Omental fat pad (tissue), 4 donors: ENCODE measurements around the gene SELENBP1. TPM values are rescaled to one million over a fixed set of nuclear protein-coding genes. Genes with fewer than 3 reads are reported as not detected.
A peak's percentile ranks its signal among the peaks of the same experiment; 100 is the strongest.

ENCODE experiments used
- ATAC-seq: fragments of 150-250 bp; one replicate; pipeline ENCODE4 v1.9.1; 2016; ENCODE audit warnings: mild to moderate bottlenecking, moderate library complexity; ENCODE audit not compliant: low FRiP score
- DNase-seq: peaks from one replicate; pipeline ENCODE4 v3.0.0-alpha.2; 2019; ENCODE audit warnings: low spot score
- CTCF ChIP-seq, 3 donors: fragments of 450-650 bp; IDR thresholded peaks; one replicate each; pipeline ENCODE4 v1.5.1; 2016 to 2017; ENCODE audit warnings: antibody characterized with exemption in 3 of 3, mild to moderate bottlenecking in 3 of 3, moderate library complexity in 2 of 3
- total RNA-seq, 4 donors: library from RNA; depleted of rRNA; stranded (reverse); fragments of >200 nt; gene quantifications; one replicate each; pipeline ENCODE4 v1.1.0, GENCODE V29; 2016

Gene SELENBP1
- total RNA-seq, 4 donors from 2014 or later = 35.7 to 190 (median 128) TPM

DNA sequence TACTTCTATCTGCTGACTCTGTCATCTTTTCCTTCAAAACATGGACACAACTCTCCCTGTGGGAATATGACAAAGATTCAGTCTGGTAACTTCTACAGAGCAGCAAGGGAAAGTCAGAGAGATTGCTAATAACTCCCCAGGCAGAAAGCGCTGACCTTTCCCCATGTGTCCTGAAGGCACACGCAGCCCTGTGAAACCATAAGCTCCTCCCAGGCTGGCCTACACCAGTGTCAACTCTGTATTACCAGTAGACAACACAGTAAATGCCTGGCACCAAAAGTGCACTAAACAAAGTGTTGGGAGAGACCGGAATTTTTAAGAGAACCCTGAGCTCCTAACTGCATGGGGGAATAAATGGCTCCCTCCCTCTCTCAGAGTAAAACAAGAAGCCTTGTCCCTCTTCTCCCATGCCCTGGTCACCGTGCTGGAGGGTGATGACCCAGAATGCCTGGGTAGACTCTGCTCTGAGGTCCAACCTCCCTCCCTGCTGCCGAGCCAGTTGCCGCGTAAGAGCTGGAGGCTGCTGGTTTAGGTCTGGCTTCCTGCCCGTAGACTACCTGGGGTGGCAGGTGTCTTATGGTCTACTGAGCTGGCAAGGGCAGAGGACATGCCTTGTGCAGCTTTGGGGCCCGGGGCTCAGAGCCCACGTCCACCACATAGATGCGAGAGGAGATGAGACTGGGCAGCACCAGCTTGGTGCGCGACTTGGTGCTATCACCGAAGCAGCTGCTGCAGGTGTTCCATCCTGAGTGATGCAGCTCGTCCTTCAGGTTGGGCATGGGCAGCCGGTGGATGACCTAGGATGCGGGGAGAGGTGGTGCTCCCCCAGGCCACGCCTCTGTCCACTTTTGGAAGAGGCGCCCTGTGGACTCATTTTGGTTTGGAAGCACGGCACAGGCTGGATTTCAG, 3.9 kb downstream of the SELENBP1 start:
- TF ChIP-seq CTCF (IDR thresholded peaks at IDR 0.05) = no peak
- DNase-seq (no peak), ATAC-seq (no peak)

GRCh38 chr1:151367658-151368392, 4.7 kb downstream of the SELENBP1 start:
- DNase-seq (no peak), ATAC-seq (peak; percentile 64)
- no peak for TF ChIP-seq CTCF (IDR thresholded peaks at IDR 0.05)

GRCh38 chr1:151364996-151365395, 7.5 kb downstream of the SELENBP1 start:
- no peak for TF ChIP-seq CTCF (IDR thresholded peaks at IDR 0.05)
- no peak for ATAC-seq

DNA sequence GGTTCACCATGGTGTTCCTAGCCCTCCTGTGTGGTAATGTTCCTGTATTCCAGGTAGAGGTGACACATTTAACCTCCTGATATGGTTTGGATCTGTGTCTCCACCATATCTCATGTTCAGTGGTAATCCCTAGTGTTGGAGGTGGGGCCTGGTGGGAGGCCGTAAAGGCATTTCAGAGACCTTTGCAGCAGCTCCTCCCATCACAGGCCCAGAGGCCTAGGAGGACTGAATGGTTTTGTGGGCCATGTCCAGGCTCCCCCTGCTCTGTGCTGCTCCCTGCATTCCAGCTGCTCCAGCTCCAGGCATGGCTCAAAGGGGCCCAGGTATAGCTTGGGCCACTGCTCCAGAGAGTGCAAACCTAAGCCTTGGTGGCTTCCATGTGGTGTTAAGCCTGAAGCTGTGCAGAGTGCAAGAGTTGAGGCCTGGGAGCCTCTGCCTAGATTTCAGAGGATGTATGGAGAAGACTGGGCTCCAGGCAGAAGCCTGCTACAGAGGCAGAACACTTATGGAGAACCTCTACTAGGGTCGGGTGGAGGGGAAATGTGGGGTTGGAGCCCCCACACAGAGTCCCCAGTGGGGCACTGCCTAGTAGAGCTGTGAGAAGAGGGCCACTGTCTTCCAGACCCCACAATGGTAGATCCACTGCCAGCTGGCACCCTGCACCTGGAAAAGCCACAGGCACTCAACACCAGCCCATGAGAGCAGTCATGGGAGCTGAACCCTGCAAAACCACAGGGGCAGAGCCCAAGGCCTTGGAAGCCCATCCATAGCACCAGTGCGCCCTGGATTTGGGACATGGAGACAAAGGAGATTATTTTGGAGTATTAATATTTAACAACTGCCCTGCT, 10.0 kb downstream of the SELENBP1 start:
- ATAC-seq (no peak), DNase-seq (no peak)
- TF ChIP-seq CTCF (IDR thresholded peaks at IDR 0.05) = no peak

More at GRCh38 chr1:151364996-151365395, 7.5 kb downstream of the SELENBP1 start:
- DNase-seq = no peak

GRCh38 chr1:151361883-151362282, 10.6 kb downstream of the SELENBP1 start:
- DNase-seq (no peak), ATAC-seq (no peak)
- no peak for TF ChIP-seq CTCF (IDR thresholded peaks at IDR 0.05)

GRCh38 chr1:151356696-151357095, 15.8 kb downstream of the SELENBP1 start:
- no peak for DNase-seq
- TF ChIP-seq CTCF (IDR thresholded peaks at IDR 0.05) = no peak
- no peak for ATAC-seq
